Lung (tissue), 12 donors: Measurements from ENCODE around the gene MDK. TPM values are rescaled to one million over a fixed set of nuclear protein-coding genes. Genes with fewer than 3 reads are reported as not detected.

Experiments
- ATAC-seq: fragments of 200-7000 bp; cut with Tn5 transposase; one replicate; pipeline ENCODE4 v1.9.1; 2020; ENCODE audit warnings: moderate number of reproducible peaks; ENCODE audit not compliant: insufficient read depth, low FRiP score
- DNase-seq, 3 donors: peaks; one replicate each; pipeline ENCODE4 v3.0.0-alpha.2; 2013 to 2017
- H3K27ac ChIP-seq, 2 donors: one replicate each; pipeline ENCODE4 v1.5.1; 2013; ENCODE audit warnings: mild to moderate bottlenecking in 2 of 2, moderate library complexity in 2 of 2, control low read depth in 1 of 2, inconsistent platforms in 1 of 2, low read depth in 1 of 2, low read length in 1 of 2
- H3K27me3 ChIP-seq, 3 donors: one replicate each; pipeline ENCODE4 v1.5.1; 2013; ENCODE audit warnings: low read length in 2 of 3; ENCODE audit not compliant: control insufficient read depth in 3 of 3, insufficient read depth in 3 of 3
- H3K36me3 ChIP-seq, 4 donors: one replicate each; pipeline ENCODE4 v1.5.1; 2013; ENCODE audit warnings: low read length in 4 of 4, mild to moderate bottlenecking in 1 of 4, moderate library complexity in 1 of 4; ENCODE audit not compliant: control insufficient read depth in 4 of 4, insufficient read depth in 4 of 4
- H3K4me1 ChIP-seq, 5 donors: one replicate each; pipeline ENCODE4 v1.5.1; 2013; ENCODE audit warnings: low read length in 5 of 5, mild to moderate bottlenecking in 2 of 5, moderate library complexity in 1 of 5; ENCODE audit not compliant: control insufficient read depth in 5 of 5, insufficient read depth in 5 of 5
- H3K4me3 ChIP-seq: one replicate; pipeline ENCODE4 v1.5.1; 2013; ENCODE audit warnings: mild to moderate bottlenecking, control low read depth, moderate library complexity
- H3K9ac ChIP-seq, 2 donors: one replicate each; pipeline ENCODE4 v1.5.1; 2013; ENCODE audit warnings: low read length in 2 of 2, control low read depth in 1 of 2; ENCODE audit not compliant: insufficient read depth in 1 of 2
- H3K9me3 ChIP-seq, 4 donors: one replicate each; pipeline ENCODE4 v1.5.1; 2013; ENCODE audit warnings: low read length in 3 of 4, mild to moderate bottlenecking in 1 of 4, moderate library complexity in 1 of 4; ENCODE audit not compliant: control insufficient read depth in 4 of 4, insufficient read depth in 3 of 4
- CTCF ChIP-seq: IDR thresholded peaks from 2 replicates; pipeline ENCODE4 v1.5.1; 2012; ENCODE audit warnings: mild to moderate bottlenecking; ENCODE audit errors: control extremely low read depth, extremely low read depth
- WGBS, 2 donors: extraction: QIAGEN DNeasy Blood & Tissue Kit; methylation state at CpG; one replicate each; pipeline ENCODE4 v1.1.7; 2013; 5-methylcytosine and 5-hydroxymethylcytosine counted together
- polyA plus RNA-seq, 2 donors: library from polyadenylated mRNA; stranded (reverse); fragments of 200-250 nt; gene quantifications; one replicate each; pipeline ENCODE4 v1.2.1, GENCODE V29; 2013
- total RNA-seq, 2 donors: library from RNA; depleted of rRNA in 1 of 2; stranded (reverse); fragments of >200 nt in 1 of 2; gene quantifications; one replicate each; pipeline ENCODE4 v1.2.1, GENCODE V29; 2014 to 2021
- donor health status: control.
- donor health status: control.
- donor health status: Bipolar disorder and iron deficiency.
- donor health status: healthy.
- donor health status: DM: yes; HTN: yes; CAD: no.

Gene MDK
- total and polyA plus RNA-seq, 4 donors = 26.9 to 134 (median 41.5) TPM

GRCh38 chr11:46337626-46338345 is 43.7 kb upstream of the MDK start:
- 87 to 88% methylated on average over 13 of the region's 13 CpGs for WGBS, 2 donors
- no peak for TF ChIP-seq CTCF
- Histone ChIP-seq H3K4me3 (no peak overlapping the region), H3K36me3 (no peaks in the 10 kb centered on the region), H3K4me1 (peaks cover 5 to 41% (median 19%) of the 10 kb centered on the region in 5 donors), H3K27me3 (peaks cover 0 to 10% (median 8%) of the 10 kb centered on the region in 3 donors), H3K9me3 (no peaks in the 10 kb centered on the region), H3K27ac (no peak overlapping the region), H3K9ac (no peak overlapping the region)
- DNase-seq = no peak
- no peak for ATAC-seq

- no peaks in the 10 kb centered on the region for H3K9me3 ChIP-seq
- DNase-seq (no peak), ATAC-seq (no peak)
- peaks cover 0 to 7% (median 5%) of the 10 kb centered on the region in 3 donors for H3K27me3 ChIP-seq
- WGBS, 2 donors = 25 to 31% methylated on average over 9 of the region's 9 CpGs
- H3K9ac ChIP-seq = no peak overlapping the region
- peak overlapping the region; percentile 58 to 85 for H3K27ac ChIP-seq
- peaks cover 5 to 41% (median 20%) of the 10 kb centered on the region in 5 donors for H3K4me1 ChIP-seq
- no peaks in the 10 kb centered on the region for H3K36me3 ChIP-seq
- no peak for TF ChIP-seq CTCF
- no peak overlapping the region for H3K4me3 ChIP-seq
These were observed 42.9 kb upstream of the MDK start for GRCh38 chr11:46338636-46338987.

GRCh38 chr11:46338988-46339666 is 42.3 kb upstream of the MDK start:
- TF ChIP-seq CTCF = no peak
- peak overlapping the region; percentile 58 to 85 for H3K27ac ChIP-seq
- 27 to 29% methylated on average over 16 of the region's 16 CpGs for WGBS, 2 donors
- DNase-seq (peak in 1 of 3 donors; percentile 71), ATAC-seq (no peak)
- H3K4me3 ChIP-seq = no peak overlapping the region
- peaks cover 5 to 41% (median 20%) of the 10 kb centered on the region in 5 donors for H3K4me1 ChIP-seq
- no peaks in the 10 kb centered on the region for H3K9me3 ChIP-seq
- no peaks in the 10 kb centered on the region for H3K36me3 ChIP-seq
- no peak overlapping the region for H3K9ac ChIP-seq
- H3K27me3 ChIP-seq = peaks cover 0 to 4% (median 3%) of the 10 kb centered on the region in 3 donors
